Endothelial cell of umbilical vein (primary cell): ENCODE data around the gene MYLK. TPM values are rescaled to one million over a fixed set of nuclear protein-coding genes. Genes with fewer than 3 reads are reported as not detected.

Experiments used
- BruUV-seq: library from RNA; stranded (reverse); fragments of 400-500 nt; replicated peaks from 2 replicates; lab custom pipeline; 2021; lab: Mats Ljungman, UMichigan
- CTCF ChIA-PET: fragments of 300-600, 350-600 bp; sonication (Branson Sonifier 250); formaldehyde crosslinking; loops from one replicate; lab custom pipeline; 2021; ENCODE audit warnings: antibody characterized with exemption, inconsistent platforms; lab: Charles Lee
- POLR2A ChIA-PET: fragments of 300-600, 350-600 bp; sonication (Branson Sonifier 250); formaldehyde crosslinking; loops from one replicate; lab custom pipeline; 2021; ENCODE audit warnings: antibody characterized with exemption, inconsistent platforms; lab: Charles Lee
- DNase-seq: peaks from one replicate; pipeline ENCODE4 v3.0.0-alpha.2; 2011; ENCODE audit warnings: low read depth, low spot score
- FAIRE-seq: peaks from 2 replicates; lab custom pipeline; 2011; peaks lifted over from hg19 to GRCh38; lab: Jason Lieb, UNC
- H2AFZ ChIP-seq: 2 replicates; pipeline ENCODE4 v1.6.0; 2012; ENCODE audit warnings: low read depth, low read length, control low read depth, inconsistent platforms
- H3K27ac ChIP-seq: 2 replicates; pipeline ENCODE4 v1.5.1; 2011; ENCODE audit warnings: low read depth, mild to moderate bottlenecking, control low read depth, low read length, moderate library complexity; ENCODE audit not compliant: insufficient read depth
- H3K27me3 ChIP-seq, 2 experiments: 2 replicates each; pipeline versions ENCODE4 v1.6.0 to v1.6.1; 2011; ENCODE audit warnings: low read length in 2 of 2, mixed read lengths in 1 of 2; ENCODE audit not compliant: control insufficient read depth in 2 of 2, insufficient read depth in 2 of 2
- H3K36me3 ChIP-seq, 2 experiments: 2 replicates in 1 of 2; 3 replicates in 1 of 2; pipeline ENCODE4 v1.5.1; 2011; ENCODE audit warnings: low read length in 2 of 2, mild to moderate bottlenecking in 1 of 2, moderate library complexity in 1 of 2; ENCODE audit not compliant: control insufficient read depth in 2 of 2, insufficient read depth in 2 of 2; ENCODE audit errors: extremely low read depth in 1 of 2
- H3K4me1 ChIP-seq: 3 replicates; pipeline ENCODE4 v1.5.1; 2011; ENCODE audit warnings: mild to moderate bottlenecking, low read length; ENCODE audit not compliant: control insufficient read depth, insufficient read depth; ENCODE audit errors: extremely low read depth
- H3K4me2 ChIP-seq: 2 replicates; pipeline ENCODE4 v1.6.1; 2011; ENCODE audit warnings: low read length, control low read depth, mixed read lengths; ENCODE audit not compliant: insufficient read depth
- H3K4me3 ChIP-seq, 3 experiments: fragments of 200-600 bp in 1 of 3; sonication (generic), shearing (Covaris generic) in 1 of 3; replicated peaks in 1 of 3; 2 replicates each; pipeline ENCODE4 v1.5.1; 2011 to 2016; ENCODE audit warnings: control low read depth in 3 of 3, low read length in 3 of 3, mild to moderate bottlenecking in 2 of 3, inconsistent platforms in 1 of 3, low read depth in 1 of 3, moderate library complexity in 1 of 3; ENCODE audit not compliant: insufficient read depth in 1 of 3
- H3K79me2 ChIP-seq: 2 replicates; pipeline ENCODE4 v1.6.0; 2012; ENCODE audit warnings: low read length, inconsistent platforms; ENCODE audit not compliant: control insufficient read depth, insufficient read depth
- H3K9ac ChIP-seq: replicated peaks from 2 replicates; pipeline ENCODE3; 2011; ENCODE audit warnings: low read length, control low read depth; ENCODE audit not compliant: insufficient read depth; ENCODE audit errors: extremely low read depth
- H3K9me1 ChIP-seq: replicated peaks from 3 replicates; pipeline ENCODE4 v1.6.0; 2011; ENCODE audit warnings: mild to moderate bottlenecking, low read length; ENCODE audit not compliant: control insufficient read depth, insufficient read depth; ENCODE audit errors: extremely low read depth
- H3K9me3 ChIP-seq: replicated peaks from 2 replicates; pipeline ENCODE4 v1.5.1; 2012; ENCODE audit warnings: low read length, inconsistent platforms; ENCODE audit not compliant: control insufficient read depth, insufficient read depth
- H4K20me1 ChIP-seq: replicated peaks from 2 replicates; pipeline ENCODE3; 2011; ENCODE audit warnings: mild to moderate bottlenecking, low read length; ENCODE audit not compliant: control insufficient read depth, insufficient read depth; ENCODE audit errors: extremely low read depth
- EZH2 ChIP-seq: IDR thresholded peaks from 2 replicates; pipeline ENCODE4 v1.6.1; 2012; ENCODE audit warnings: borderline replicate concordance, low read depth, mild to moderate bottlenecking, moderate library complexity, low read length, inconsistent platforms; ENCODE audit not compliant: severe bottlenecking
- FOS ChIP-seq: IDR thresholded peaks from 2 replicates; pipeline ENCODE4 v1.6.1; 2011; ENCODE audit warnings: mild to moderate bottlenecking, low read length, moderate library complexity, borderline replicate concordance; ENCODE audit not compliant: insufficient read depth
- GATA2 ChIP-seq: IDR thresholded peaks from 2 replicates; pipeline ENCODE4 v1.7.0; 2011; ENCODE audit warnings: low read depth, mild to moderate bottlenecking, moderate library complexity, mixed read lengths, low read length; ENCODE audit not compliant: insufficient read length, insufficient read depth
- JUN ChIP-seq: IDR thresholded peaks from 2 replicates; pipeline ENCODE4 v1.6.1; 2011; ENCODE audit warnings: borderline replicate concordance, low read depth; ENCODE audit not compliant: insufficient read length, insufficient read depth
- MYC ChIP-seq: IDR thresholded peaks from one replicate; pipeline ENCODE4 v1.6.1; 2011; ENCODE audit warnings: mild to moderate bottlenecking, low read depth, low read length
- POLR2A ChIP-seq: IDR thresholded peaks from 2 replicates; pipeline ENCODE4 v1.6.1; 2012; ENCODE audit warnings: low read depth, mild to moderate bottlenecking, control low read depth, low read length
- POLR2AphosphoS5 ChIP-seq: IDR thresholded peaks from 2 replicates; pipeline ENCODE4 v1.6.1; 2012; ENCODE audit warnings: low read depth, mild to moderate bottlenecking, control low read depth, low read length, moderate library complexity; ENCODE audit not compliant: insufficient read depth
- dilution Hi-C: fragments of 300-500 bp; cut with MboI; formaldehyde crosslinking; loops from one replicate; pipeline ENCODE4 v1.15.0; 2019; ENCODE audit warnings: low sequenced_read_pairs; ENCODE audit not compliant: extremely low pct_ligation_motif_present
- intact Hi-C: fragments of 100-400 bp; cut with micrococcal nuclease; formaldehyde crosslinking; loops from one replicate; pipeline ENCODE4 v1.10.0; 2022
- polyA plus RNA-seq, 4 experiments: library from polyadenylated mRNA; depleted of rRNA in 3 of 4; stranded (reverse) in 3 of 4; unstranded in 1 of 4; fragments of >200 nt; gene quantifications; 2 replicates each; pipeline versions ENCODE4 v1.2.1 to v1.2.3, GENCODE V29; 2011 to 2012; ENCODE audit warnings: missing spikeins in 1 of 4
- total RNA-seq: library from RNA; stranded (reverse); gene quantifications from 2 replicates; pipeline ENCODE4 v1.2.3, GENCODE V29; 2021
- TF ChIP-seq, protein P1 (sequence below): IDR thresholded peaks from 2 replicates; pipeline ENCODE4 v1.6.1; 2011; ENCODE audit not compliant: insufficient read depth, insufficient read length
- TF ChIP-seq, protein P2 (sequence below), 2 donors: IDR thresholded peaks; 1 replicate in 1 of 2; 2 replicates in 1 of 2; pipeline ENCODE4 v1.5.1; 2011; ENCODE audit warnings: low read length in 2 of 2, mild to moderate bottlenecking in 2 of 2, moderate library complexity in 2 of 2, control low read depth in 1 of 2, inconsistent platforms in 1 of 2, low read depth in 1 of 2; ENCODE audit not compliant: insufficient read depth in 1 of 2; ENCODE audit errors: extremely low read depth in 1 of 2

The MYLK gene
- total and polyA plus RNA-seq, 2 donors (not counting 3 experiments of a cell fraction or from before 2014, with no cell fraction given) = 10.0 to 22.2 TPM

DNA sequence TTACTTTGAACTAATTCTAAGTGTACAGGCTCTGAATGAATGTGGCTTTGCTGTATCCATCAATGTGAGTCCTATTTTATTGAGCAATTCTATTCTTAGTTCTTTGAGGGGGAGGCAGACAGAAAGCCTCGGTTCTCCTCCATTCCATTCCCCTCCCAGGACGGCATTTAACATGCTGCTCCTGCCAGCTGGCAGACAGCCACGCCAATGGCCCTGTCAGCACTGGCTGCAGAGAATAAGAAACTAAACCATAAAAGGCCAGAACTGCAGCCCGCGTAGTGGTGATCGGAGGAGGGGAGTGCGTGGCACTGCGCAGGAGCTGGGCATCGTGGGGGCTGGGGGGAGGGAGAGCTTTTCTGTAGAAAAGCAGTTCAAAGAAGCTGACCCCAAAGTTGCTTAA lies 223.2 kb downstream of the MYLK start:
- Histone ChIP-seq H3K9me3 (no peaks in the 10 kb centered on the region), H3K4me3 (no peak overlapping the region), H3K79me2 (no peaks in the 10 kb centered on the region), H3K36me3 (no peaks in the 10 kb centered on the region), H3K4me1 (peaks cover 23% of the 10 kb centered on the region), H3K9ac (no peak overlapping the region), H4K20me1 (no peaks in the 10 kb centered on the region), H3K9me1 (no peaks in the 10 kb centered on the region), H3K27ac (no peak overlapping the region), H3K4me2 (peak overlapping the region; percentile 15), H3K27me3 (no peaks in the 10 kb centered on the region), H2AFZ (peak overlapping the region; percentile 38)
- ChIA-PET CTCF (interaction anchor here (1.3 to 3.5 kb wide), 7 partner anchors 9 to 63 kb away, joined by 3 to 33 read pairs (median 8); no protein-coding TSS in a partner anchor), POLR2A (interaction anchor here (0.9 to 1.1 kb wide), 2 partner anchors 12 to 63 kb away, joined by 3 read pairs; no protein-coding TSS in a partner anchor)
- DNase-seq = peak; percentile 89
- dilution Hi-C loops (no loop called here), intact Hi-C loops (no loop called here)
- peak; percentile 93 for FAIRE-seq
- BruUV-seq = no TSS peak
- TF ChIP-seq MYC = no peak
- no peak for TF ChIP-seq POLR2AphosphoS5
- TF ChIP-seq POLR2A = no peak
- no peak for TF ChIP-seq GATA2
- TF ChIP-seq, protein P1, sequence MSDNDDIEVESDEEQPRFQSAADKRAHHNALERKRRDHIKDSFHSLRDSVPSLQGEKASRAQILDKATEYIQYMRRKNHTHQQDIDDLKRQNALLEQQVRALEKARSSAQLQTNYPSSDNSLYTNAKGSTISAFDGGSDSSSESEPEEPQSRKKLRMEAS = no peak
- no peak for TF ChIP-seq FOS
- TF ChIP-seq JUN = no peak
- TF ChIP-seq, protein P2, sequence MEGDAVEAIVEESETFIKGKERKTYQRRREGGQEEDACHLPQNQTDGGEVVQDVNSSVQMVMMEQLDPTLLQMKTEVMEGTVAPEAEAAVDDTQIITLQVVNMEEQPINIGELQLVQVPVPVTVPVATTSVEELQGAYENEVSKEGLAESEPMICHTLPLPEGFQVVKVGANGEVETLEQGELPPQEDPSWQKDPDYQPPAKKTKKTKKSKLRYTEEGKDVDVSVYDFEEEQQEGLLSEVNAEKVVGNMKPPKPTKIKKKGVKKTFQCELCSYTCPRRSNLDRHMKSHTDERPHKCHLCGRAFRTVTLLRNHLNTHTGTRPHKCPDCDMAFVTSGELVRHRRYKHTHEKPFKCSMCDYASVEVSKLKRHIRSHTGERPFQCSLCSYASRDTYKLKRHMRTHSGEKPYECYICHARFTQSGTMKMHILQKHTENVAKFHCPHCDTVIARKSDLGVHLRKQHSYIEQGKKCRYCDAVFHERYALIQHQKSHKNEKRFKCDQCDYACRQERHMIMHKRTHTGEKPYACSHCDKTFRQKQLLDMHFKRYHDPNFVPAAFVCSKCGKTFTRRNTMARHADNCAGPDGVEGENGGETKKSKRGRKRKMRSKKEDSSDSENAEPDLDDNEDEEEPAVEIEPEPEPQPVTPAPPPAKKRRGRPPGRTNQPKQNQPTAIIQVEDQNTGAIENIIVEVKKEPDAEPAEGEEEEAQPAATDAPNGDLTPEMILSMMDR (IDR thresholded peaks at IDR 0.05; ENCODE audit: extremely low read depth in 1 of 2, insufficient read depth in 1 of 2, low read depth in 1 of 2, low read length in 2 of 2) = no peak
- no peak for TF ChIP-seq EZH2
